Natural killer cell treated with Interleukin-12 subunit alpha and Interleukin-12 subunit beta and Interleukin-15 and Interleukin-18, amount 100 ng/mL, for 72 hours (primary cell): ENCODE data around the gene CSNK1G3. TPM values are rescaled to one million over a fixed set of nuclear protein-coding genes. Genes with fewer than 3 reads are reported as not detected.

Source experiments
- ATAC-seq, 2 donors: fragments of 150-1000 bp; cut with Tn5 transposase in 1 of 2; sonication (Bioruptor Pico), chemical (Tn5 transposase) in 1 of 2; 2 replicates each; pipeline ENCODE4 v1.10.0; 2021
- DNase-seq: peaks from one replicate; pipeline ENCODE4 v3.0.0; 2022; ENCODE audit warnings: low spot score
- H3K27ac Mint-ChIP-seq, 2 donors: 1 replicate in 1 of 2; 2 replicates in 1 of 2; pipeline ENCODE4 v1.8.0; 2022; ENCODE audit warnings: mixed read lengths in 2 of 2, mild to moderate bottlenecking in 1 of 2, moderate library complexity in 1 of 2
- H3K27me3 Mint-ChIP-seq, 2 donors: 1 replicate in 1 of 2; 2 replicates in 1 of 2; pipeline ENCODE4 v1.8.0; 2022; ENCODE audit warnings: mixed read lengths in 2 of 2
- H3K36me3 Mint-ChIP-seq: one replicate; pipeline ENCODE4 v1.8.0; 2022; ENCODE audit warnings: mixed read lengths
- H3K4me1 Mint-ChIP-seq, 2 donors: 1 replicate in 1 of 2; 2 replicates in 1 of 2; pipeline ENCODE4 v1.8.0; 2022; ENCODE audit warnings: low read depth in 2 of 2, mixed read lengths in 2 of 2, mild to moderate bottlenecking in 1 of 2
- H3K4me3 Mint-ChIP-seq: one replicate; pipeline ENCODE4 v1.8.0; 2022; ENCODE audit warnings: mixed read lengths
- H3K9me3 Mint-ChIP-seq: 2 replicates; pipeline ENCODE4 v1.8.0; 2022; ENCODE audit warnings: mixed read lengths
- total RNA-seq, 2 donors: library from RNA; stranded (reverse); gene quantifications; one replicate each; pipeline ENCODE4 v1.2.3, GENCODE V29; 2022

The CSNK1G3 gene
- total RNA-seq, 2 donors from 2014 or later = 34.3 to 35.4 TPM

DNA sequence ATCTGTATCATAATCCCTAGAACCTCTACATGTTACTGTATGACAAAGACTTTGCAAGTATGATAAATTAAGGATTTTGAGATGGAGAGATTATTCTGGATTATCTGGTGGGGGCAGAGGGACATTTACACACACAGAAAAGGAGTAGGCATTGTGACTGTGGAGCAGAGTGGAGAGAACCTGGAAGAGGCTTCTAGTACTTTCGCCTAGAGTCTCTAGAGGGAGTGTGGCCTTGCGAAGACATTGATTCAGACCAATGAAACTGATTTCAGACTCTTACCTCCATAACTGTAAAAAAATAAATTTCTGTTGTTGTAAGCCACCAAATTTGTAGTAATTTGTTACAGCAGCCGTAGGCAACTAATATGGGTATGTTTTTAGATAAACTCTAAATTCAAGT, 45.9 kb downstream of the CSNK1G3 start:
- no peaks in the 10 kb centered on the region for H3K9me3 Mint-ChIP-seq
- peaks cover 31 to 54% of the 10 kb centered on the region in 2 donors for H3K4me1 Mint-ChIP-seq

GRCh38 chr5:123558762-123559433, 46.9 kb downstream of the CSNK1G3 start:
- no peaks in the 10 kb centered on the region for H3K27me3 Mint-ChIP-seq
- no peak overlapping the region for H3K4me3 Mint-ChIP-seq
- DNase-seq (no peak), ATAC-seq (peak in 1 of 2 donors; percentile 76)
- peaks cover 34 to 59% of the 10 kb centered on the region in 2 donors for H3K4me1 Mint-ChIP-seq
- peak overlapping the region in 1 of 2 donors; percentile 6 for H3K27ac Mint-ChIP-seq
- peaks cover 13% of the 10 kb centered on the region for H3K36me3 Mint-ChIP-seq
- no peaks in the 10 kb centered on the region for H3K9me3 Mint-ChIP-seq

More for the DNA sequence above, 45.9 kb downstream of the CSNK1G3 start:
- Mint-ChIP-seq H3K36me3 (peaks cover 13% of the 10 kb centered on the region), H3K27me3 (no peaks in the 10 kb centered on the region), H3K4me3 (no peak overlapping the region), H3K27ac (peak overlapping the region in 1 of 2 donors; percentile 7)
- DNase-seq (no peak), ATAC-seq (no peak)

DNA sequence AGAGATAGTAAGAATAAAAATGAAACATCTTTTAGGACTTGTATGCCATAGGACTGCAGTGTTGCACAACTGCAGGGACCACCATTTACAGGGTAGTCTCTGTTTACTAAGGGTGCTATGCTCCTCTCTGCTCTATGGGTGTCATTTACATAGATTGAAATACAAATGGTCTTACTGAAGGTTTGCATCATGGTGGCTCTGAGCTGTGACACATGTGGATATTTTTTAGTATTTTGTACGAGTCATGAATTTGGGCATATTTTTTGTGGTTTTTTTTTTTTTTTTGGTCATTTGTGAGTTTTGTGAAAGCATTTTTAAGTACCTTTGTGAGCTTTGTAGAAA, 47.4 kb downstream of the CSNK1G3 start:
- no peaks in the 10 kb centered on the region for H3K9me3 Mint-ChIP-seq
- H3K27me3 Mint-ChIP-seq = no peaks in the 10 kb centered on the region
- H3K27ac Mint-ChIP-seq = no peak overlapping the region
- H3K4me3 Mint-ChIP-seq = no peak overlapping the region
- H3K4me1 Mint-ChIP-seq = peaks cover 32 to 55% of the 10 kb centered on the region in 2 donors
- no peak for DNase-seq
- H3K36me3 Mint-ChIP-seq = peaks cover 13% of the 10 kb centered on the region
- ATAC-seq = peak; percentile 56

GRCh38 chr5:123561230-123561629, 49.3 kb downstream of the CSNK1G3 start:
- DNase-seq = no peak
- H3K4me1 Mint-ChIP-seq = peaks cover 35 to 57% of the 10 kb centered on the region in 2 donors
- no peak for ATAC-seq
- H3K27me3 Mint-ChIP-seq = no peaks in the 10 kb centered on the region
- peaks cover 22% of the 10 kb centered on the region for H3K36me3 Mint-ChIP-seq
- no peak overlapping the region for H3K4me3 Mint-ChIP-seq
- H3K27ac Mint-ChIP-seq = no peak overlapping the region
- peaks cover 4% of the 10 kb centered on the region for H3K9me3 Mint-ChIP-seq

GRCh38 chr5:123571927-123572326, 60.0 kb downstream of the CSNK1G3 start:
- peak overlapping the region; percentile 4 for H3K4me3 Mint-ChIP-seq
- H3K27ac Mint-ChIP-seq = no peak overlapping the region
- peaks cover 22 to 29% of the 10 kb centered on the region in 2 donors for H3K4me1 Mint-ChIP-seq
- no peak for DNase-seq
- no peaks in the 10 kb centered on the region for H3K27me3 Mint-ChIP-seq
- H3K36me3 Mint-ChIP-seq = no peaks in the 10 kb centered on the region
- no peak for ATAC-seq
- H3K9me3 Mint-ChIP-seq = no peaks in the 10 kb centered on the region

DNA sequence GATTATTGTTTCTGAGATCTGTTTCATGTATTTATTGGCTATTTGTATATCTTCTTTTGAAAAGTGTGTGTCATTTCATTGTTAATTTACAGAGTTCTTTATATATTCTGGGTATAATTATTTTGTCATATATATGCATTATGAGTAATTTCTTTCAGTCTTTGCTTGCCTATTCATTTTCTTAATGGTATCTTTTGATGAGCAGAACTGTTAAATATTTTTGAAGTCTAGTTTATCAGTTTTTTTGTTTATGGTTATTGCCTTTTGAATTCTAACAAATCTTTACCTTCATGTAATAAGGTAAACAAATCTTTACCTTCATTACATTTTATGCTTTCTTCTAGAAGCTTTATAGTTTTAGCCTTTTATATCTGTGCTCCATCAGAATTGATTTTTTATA, 66.4 kb downstream of the CSNK1G3 start:
- no peaks in the 10 kb centered on the region for H3K36me3 Mint-ChIP-seq
- no peaks in the 10 kb centered on the region for H3K27me3 Mint-ChIP-seq
- no peaks in the 10 kb centered on the region for H3K4me1 Mint-ChIP-seq
- no peak overlapping the region for H3K4me3 Mint-ChIP-seq
- ATAC-seq = no peak
- no peaks in the 10 kb centered on the region for H3K9me3 Mint-ChIP-seq
- DNase-seq = no peak
- no peak overlapping the region for H3K27ac Mint-ChIP-seq

DNA sequence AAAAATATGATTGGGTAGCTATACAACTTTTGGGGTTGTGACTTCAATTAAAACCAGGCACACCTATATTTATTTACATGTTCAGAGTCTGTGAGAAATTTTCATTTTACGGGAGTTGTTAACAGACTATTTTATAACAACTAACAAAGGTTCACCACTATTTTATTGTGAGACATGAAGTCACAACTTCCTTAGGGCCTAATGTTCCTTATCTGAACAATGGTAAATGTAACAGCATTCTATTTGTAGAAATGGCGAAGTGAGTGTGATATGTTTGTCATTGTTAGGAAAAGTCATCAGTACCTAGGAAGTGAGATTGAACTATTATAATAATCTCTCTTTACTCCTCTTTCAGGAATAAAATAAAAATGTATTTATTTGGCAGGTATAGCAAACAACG, 67.4 kb downstream of the CSNK1G3 start:
- no peak overlapping the region for H3K4me3 Mint-ChIP-seq
- H3K27ac Mint-ChIP-seq = no peak overlapping the region
- DNase-seq = no peak
- no peaks in the 10 kb centered on the region for H3K4me1 Mint-ChIP-seq
- no peaks in the 10 kb centered on the region for H3K9me3 Mint-ChIP-seq
- H3K36me3 Mint-ChIP-seq = no peaks in the 10 kb centered on the region
- no peaks in the 10 kb centered on the region for H3K27me3 Mint-ChIP-seq
- ATAC-seq = no peak

DNA sequence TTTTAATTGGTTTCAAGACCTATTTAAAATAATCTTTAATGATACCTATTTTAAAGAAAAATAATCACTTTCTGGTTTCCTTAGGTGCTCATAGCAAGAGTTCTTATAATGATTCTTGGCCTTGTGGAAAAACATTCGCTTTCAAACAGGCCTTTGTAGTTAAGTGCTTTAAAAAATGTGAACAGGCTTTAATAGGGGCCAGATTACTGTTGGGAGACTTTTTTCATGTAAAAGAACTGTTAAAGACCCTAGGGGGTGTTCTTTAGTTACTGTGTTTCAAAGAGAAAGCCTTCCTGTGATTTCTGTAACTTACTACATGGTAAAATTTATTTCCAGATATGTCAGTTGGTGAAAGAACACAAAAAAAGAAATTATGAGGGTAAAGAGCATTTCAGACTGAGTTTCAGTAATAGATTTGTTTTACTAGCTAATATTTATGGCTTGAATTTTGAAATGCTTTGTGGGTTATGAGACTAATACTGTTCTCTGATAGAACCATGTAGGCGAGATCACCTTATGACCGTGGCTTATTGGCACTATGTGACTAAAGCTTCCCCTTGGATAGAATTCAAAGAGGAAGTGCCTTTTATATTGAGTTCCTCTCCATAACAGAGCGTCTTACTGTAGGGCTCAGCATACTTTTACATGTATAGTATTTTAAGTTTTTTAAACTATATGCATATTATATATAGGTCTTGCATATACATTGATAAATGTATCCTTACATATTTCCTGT, 70.7 kb downstream of the CSNK1G3 start:
- no peaks in the 10 kb centered on the region for H3K36me3 Mint-ChIP-seq
- no peak overlapping the region for H3K4me3 Mint-ChIP-seq
- peaks cover 0 to 4% of the 10 kb centered on the region in 2 donors for H3K4me1 Mint-ChIP-seq
- no peak overlapping the region for H3K27ac Mint-ChIP-seq
- no peaks in the 10 kb centered on the region for H3K27me3 Mint-ChIP-seq
- ATAC-seq = no peak
- no peak for DNase-seq
- H3K9me3 Mint-ChIP-seq = no peaks in the 10 kb centered on the region

- ATAC-seq (no peak), DNase-seq (no peak)
- no peaks in the 10 kb centered on the region for H3K9me3 Mint-ChIP-seq
- H3K4me3 Mint-ChIP-seq = no peak overlapping the region
- no peaks in the 10 kb centered on the region for H3K27me3 Mint-ChIP-seq
- H3K4me1 Mint-ChIP-seq = peaks cover 0 to 4% of the 10 kb centered on the region in 2 donors
- no peaks in the 10 kb centered on the region for H3K36me3 Mint-ChIP-seq
- no peak overlapping the region for H3K27ac Mint-ChIP-seq
Measured at GRCh38 chr5:123585871-123586270, 73.9 kb downstream of the CSNK1G3 start.

DNA sequence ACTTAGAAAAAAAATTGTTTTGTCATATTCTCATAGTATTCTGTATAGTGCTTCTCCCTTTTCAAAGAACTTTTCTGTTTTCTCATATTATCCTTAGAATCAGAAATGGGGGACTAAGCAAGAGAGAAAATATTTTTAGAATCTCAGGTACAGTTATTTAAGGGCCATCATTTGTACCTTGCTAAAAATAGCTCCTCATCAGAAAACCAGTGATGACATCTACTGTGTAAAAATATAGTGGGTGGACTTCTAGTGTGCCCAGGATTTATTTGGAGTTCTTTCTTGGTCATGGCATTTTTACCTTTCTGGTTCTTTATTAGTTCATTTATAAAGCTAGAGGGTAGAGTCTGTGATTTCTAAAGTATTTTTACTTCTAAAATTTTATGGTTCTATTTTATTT, 82.5 kb downstream of the CSNK1G3 start:
- H3K4me3 Mint-ChIP-seq = no peak overlapping the region
- H3K27me3 Mint-ChIP-seq = no peaks in the 10 kb centered on the region
- ATAC-seq (no peak), DNase-seq (no peak)
- H3K4me1 Mint-ChIP-seq = peaks cover 0 to 3% of the 10 kb centered on the region in 2 donors
- H3K36me3 Mint-ChIP-seq = peaks cover 12% of the 10 kb centered on the region
- no peak overlapping the region for H3K27ac Mint-ChIP-seq
- no peaks in the 10 kb centered on the region for H3K9me3 Mint-ChIP-seq

- Mint-ChIP-seq H3K4me1 (peaks cover 0 to 3% of the 10 kb centered on the region in 2 donors), H3K9me3 (no peaks in the 10 kb centered on the region), H3K4me3 (no peak overlapping the region), H3K27ac (no peak overlapping the region), H3K36me3 (peaks cover 9% of the 10 kb centered on the region), H3K27me3 (no peaks in the 10 kb centered on the region)
- DNase-seq = no peak
- ATAC-seq = no peak
Measured at GRCh38 chr5:123597018-123597417, 85.0 kb downstream of the CSNK1G3 start.

GRCh38 chr5:123598028-123598689, 86.2 kb downstream of the CSNK1G3 start:
- Mint-ChIP-seq H3K4me1 (peaks cover 0 to 3% of the 10 kb centered on the region in 2 donors), H3K27me3 (no peaks in the 10 kb centered on the region), H3K9me3 (no peaks in the 10 kb centered on the region), H3K4me3 (no peak overlapping the region), H3K36me3 (peaks cover 4% of the 10 kb centered on the region), H3K27ac (no peak overlapping the region)
- DNase-seq (no peak), ATAC-seq (no peak)

DNA sequence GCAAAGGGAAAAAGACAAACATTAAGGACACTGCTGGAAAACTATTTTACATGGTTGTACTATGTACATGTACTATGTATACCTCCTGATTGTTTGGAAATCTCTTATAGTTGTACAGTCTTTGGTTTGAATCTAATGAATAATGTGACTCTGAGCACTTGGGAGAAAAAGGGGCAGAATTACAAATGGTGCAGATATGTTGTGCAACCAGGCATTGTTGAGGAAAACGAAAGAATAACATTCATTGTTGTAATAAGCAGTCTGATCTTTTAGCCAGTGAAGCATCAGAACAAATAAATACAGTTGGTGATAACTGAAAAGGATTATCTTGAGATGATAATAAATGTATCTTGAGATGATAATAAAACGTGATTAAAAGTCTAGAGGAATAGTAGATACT, 87.2 kb downstream of the CSNK1G3 start:
- H3K27ac Mint-ChIP-seq = no peak overlapping the region
- DNase-seq = no peak
- no peaks in the 10 kb centered on the region for H3K9me3 Mint-ChIP-seq
- peaks cover 0 to 5% of the 10 kb centered on the region in 2 donors for H3K4me1 Mint-ChIP-seq
- ATAC-seq = no peak
- H3K36me3 Mint-ChIP-seq = peaks cover 10% of the 10 kb centered on the region
- no peaks in the 10 kb centered on the region for H3K27me3 Mint-ChIP-seq
- H3K4me3 Mint-ChIP-seq = no peak overlapping the region

- Mint-ChIP-seq H3K27ac (no peak overlapping the region), H3K4me1 (peaks cover 0 to 6% of the 10 kb centered on the region in 2 donors), H3K4me3 (no peak overlapping the region), H3K27me3 (no peaks in the 10 kb centered on the region), H3K36me3 (peaks cover 11% of the 10 kb centered on the region), H3K9me3 (no peaks in the 10 kb centered on the region)
- DNase-seq (no peak), ATAC-seq (no peak)
Measured at GRCh38 chr5:123601610-123602009, 89.6 kb downstream of the CSNK1G3 start.
